NCI-H510A treated with DMSO at 0.1 percent for 48 hours (cell line): ENCODE results near the gene ARPIN.
"Not testable (repeated sequence)": the region's sequence is repeated elsewhere in the genome, so short reads cannot be mapped to it uniquely, and the experiment has no call there.

Source experiments
- DNase-seq: peaks from one replicate; lab custom pipeline; 2025; lab: John Stamatoyannopoulos, UW

ARPIN gene

DNA sequence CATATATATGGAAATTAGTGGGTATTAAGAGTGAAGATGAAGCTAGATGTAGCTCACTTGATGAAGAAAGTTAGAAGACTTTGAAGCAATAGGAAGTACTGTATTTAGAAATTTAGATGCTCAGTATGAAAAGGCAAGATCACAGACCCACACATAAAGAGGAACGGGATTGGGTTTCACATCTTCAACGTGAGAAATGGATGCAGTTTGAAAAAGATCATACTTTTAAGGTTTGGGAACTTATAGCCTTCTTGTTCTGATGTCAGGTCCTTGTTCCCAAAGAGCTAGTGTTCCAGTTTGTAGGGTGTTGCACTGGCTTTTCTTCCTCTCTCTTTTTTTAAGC, 35.7 kb downstream of the ARPIN start:
- DNase-seq, result no peak

GRCh38 chr15:89876396-89877082, 36.2 kb downstream of the ARPIN start:
- no peak for DNase-seq

DNA sequence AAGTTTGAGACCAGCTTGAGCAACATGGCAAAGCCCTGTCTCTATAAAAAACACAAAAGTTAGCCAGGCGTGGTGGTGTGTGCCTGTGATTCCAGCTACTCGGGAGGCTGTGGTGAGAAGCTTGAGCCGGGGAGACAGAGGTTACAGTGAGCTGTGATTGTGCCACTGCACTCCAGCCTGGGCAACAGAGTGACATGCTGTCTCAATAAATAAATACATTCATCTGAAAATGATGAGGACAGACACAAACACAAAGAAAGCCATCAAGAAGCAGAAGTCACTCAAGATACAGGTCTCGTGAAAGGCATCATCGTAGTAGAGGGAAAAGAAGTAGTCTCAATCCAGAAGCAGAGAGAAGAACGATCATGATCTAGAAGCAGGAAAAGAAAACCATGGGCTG, 37.0 kb downstream of the ARPIN start:
- no peak for DNase-seq

DNA sequence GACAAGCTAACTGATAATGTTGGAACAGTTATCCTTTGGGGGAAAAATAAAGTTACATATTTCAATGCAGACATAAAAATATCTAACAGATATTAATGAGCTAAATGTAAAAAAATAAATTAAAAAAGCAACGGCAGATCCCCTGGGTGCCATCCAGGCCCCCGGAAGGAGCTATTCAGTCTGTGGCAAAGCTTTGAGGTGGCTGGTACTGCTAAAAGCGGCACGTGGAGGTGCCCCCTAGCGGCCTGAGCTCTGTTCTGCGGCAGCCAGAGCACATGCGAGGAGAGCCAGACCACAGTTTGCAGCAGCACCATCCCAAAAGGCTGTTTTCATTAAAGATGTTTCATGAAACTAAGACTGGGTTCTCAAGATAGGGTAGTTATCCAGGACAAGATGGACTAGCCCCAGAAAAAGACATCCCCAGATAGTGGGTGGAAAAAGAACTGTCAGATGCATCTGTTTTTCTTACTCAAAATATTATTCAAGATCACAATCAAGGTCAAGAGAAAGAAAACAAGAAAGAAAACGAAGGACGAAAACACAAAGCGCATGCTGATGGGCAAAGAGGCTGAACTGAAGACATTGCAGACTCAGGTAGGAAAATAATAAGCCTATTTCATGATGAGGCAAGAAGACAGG, 37.7 kb downstream of the ARPIN start:
- peak; percentile 66 for DNase-seq

GRCh38 chr15:89870688-89871288, 42.0 kb downstream of the ARPIN start:
- DNase-seq, result no peak

GRCh38 chr15:89870006-89870405, 42.7 kb downstream of the ARPIN start:
- no peak for DNase-seq

DNA sequence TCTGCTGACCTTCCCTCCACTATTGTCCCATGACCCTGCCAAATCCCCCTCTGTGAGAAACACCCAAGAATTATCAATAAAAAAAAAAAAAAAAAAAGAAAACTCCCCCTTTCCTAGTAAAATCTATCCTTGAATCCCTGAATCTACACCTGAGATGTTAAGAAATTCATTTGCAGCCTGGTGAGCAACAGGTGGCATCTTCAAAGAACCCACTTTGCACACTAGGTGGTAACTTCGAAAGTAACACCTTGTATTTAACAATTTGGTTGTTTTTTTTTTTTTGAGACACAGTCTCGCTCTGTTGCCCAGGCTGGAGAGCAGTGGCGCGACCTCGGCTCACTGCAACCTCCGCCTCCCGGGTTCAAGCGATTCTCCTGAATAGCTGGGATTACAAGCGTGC, 43.3 kb downstream of the ARPIN start:
- DNase-seq, result not testable (repeated sequence)

DNA sequence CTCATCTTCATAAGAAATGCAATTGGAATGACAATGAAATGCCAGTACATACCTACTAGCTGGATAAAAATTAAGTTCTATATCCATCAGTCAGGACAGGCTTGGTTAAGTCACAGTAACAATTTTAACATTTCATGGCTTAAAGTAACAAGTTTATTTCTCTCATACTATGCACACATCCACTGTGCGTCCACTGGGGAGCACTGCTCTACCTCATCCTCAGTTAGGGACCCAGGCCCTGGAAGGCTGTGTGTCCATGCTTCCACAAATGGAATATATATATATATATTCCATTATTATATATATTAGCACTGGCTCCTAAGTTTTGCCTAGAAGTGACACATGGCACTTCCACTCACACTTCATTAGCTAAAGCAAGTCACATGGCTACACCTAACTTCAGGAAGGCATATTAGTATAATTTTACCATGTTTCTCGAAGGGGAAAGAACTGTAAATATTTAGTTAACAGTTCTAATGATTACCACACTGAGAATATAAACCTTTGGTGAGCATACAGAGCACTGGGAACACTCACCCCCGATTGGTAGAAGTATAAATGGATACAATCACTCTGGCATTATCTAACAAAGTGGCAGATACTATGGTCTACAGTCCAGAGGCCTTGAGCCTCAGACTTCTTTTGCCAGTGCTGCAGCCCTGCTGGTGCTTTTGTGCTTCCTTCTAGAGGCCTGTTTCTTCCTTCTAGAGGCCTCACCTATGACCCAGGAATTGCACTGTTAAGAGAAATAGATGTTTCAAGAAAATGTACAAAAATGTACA, 47.6 kb downstream of the ARPIN start:
- no peak for DNase-seq

- DNase-seq, result no peak
Measured at GRCh38 chr15:89863918-89864317, 48.8 kb downstream of the ARPIN start.

DNA sequence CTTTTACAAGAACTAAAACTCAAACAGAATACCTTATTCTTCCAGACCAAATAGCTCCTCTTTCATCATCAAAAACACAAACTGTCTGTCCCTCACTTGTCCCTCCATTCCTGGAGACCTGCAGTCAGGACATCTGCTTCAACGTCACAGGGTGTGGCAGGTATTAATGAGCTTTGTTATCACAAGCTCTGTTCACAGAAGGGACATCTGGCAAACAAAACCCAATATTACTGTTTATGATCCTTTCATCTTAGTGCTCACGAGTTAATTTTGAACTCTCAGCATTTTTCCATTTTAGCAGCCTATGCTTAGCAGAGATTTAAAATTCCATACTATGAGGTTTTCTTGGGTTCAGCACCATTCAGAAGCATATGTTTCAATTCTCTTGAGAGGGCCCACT, 51.9 kb downstream of the ARPIN start:
- no peak for DNase-seq

DNA sequence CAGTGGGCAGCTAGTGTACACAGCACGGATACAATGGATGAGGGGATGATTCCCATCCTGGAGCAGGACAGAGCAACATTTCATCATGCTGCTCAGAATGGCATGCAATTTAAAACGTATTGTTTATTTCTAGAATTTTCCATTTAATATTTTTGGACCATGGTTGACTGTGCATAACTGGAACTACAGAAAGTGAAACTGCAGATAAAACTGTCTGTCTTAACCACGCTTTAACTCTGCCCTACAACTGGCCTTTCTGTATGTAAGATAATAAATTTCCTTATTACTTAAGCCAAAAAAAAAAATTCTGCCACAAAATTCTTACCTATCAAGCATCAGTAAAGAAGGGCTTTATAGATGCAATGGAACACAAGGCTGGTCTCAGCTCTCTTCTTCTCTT, 52.3 kb downstream of the ARPIN start:
- no peak for DNase-seq

DNA sequence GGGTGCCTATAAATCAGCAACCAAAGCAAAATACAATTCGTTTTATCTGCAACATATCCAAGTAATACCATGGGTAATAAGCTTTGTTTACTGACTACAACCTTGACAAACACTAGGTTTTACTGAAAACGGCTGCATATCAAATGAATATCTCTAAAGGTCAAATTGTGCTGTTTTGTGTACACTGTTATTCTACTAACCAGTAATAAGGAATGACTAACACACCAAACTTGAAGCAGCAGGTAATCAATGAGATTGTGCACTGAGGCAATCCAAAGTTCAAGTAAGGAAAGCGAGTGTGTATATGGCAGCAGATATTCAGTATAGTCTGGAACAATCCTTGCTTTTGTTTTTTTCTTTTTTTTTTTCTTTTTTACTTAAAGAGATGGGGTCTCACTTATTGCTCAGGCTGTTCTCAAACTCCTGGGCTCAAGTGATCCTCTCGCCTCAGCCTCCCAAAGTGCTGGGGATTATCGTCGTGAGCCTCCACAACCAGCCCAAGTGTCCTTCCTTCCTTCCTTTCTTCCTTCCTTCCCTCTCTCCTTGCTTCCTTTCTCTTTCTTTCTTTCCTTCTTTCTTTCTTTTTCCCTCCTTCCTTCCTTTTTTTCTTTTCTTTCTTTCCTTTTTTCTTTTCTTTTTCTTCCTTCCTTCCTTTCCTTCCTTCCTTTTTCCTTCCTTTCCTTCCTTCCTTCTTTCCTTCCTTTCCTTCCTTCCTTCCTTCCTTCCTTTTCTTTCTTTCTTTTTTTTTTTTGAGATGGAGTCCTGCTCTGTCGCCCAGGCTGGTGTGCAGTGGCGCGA, 53.9 kb downstream of the ARPIN start:
- DNase-seq, result no peak

- no peak for DNase-seq
Measured at GRCh38 chr15:89857673-89858072, 55.1 kb downstream of the ARPIN start.

GRCh38 chr15:89855948-89856347, 56.8 kb downstream of the ARPIN start:
- DNase-seq, result no peak

DNA sequence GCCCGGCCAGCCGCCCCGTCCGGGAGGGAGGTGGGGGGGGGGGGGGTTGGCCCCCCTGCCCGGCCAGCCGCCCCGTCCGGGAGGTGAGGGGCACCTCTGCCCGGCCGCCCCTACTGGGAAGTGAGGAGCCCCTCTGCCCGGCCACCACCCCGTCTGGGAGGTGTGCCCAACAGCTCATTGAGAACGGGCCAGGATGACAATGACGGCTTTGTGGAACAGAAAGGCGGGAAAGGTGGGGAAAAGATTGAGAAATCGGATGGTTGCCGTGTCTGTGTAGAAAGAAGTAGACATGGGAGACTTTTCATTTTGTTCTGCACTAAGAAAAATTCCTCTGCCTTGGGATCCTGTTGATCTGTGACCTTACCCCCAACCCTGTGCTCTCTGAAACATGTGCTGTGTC, 57.9 kb downstream of the ARPIN start:
- DNase-seq, result not testable (repeated sequence)

GRCh38 chr15:89852342-89852995, 60.3 kb downstream of the ARPIN start:
- no peak for DNase-seq

- DNase-seq, result no peak
Measured at GRCh38 chr15:89851673-89852341, 60.9 kb downstream of the ARPIN start.

DNA sequence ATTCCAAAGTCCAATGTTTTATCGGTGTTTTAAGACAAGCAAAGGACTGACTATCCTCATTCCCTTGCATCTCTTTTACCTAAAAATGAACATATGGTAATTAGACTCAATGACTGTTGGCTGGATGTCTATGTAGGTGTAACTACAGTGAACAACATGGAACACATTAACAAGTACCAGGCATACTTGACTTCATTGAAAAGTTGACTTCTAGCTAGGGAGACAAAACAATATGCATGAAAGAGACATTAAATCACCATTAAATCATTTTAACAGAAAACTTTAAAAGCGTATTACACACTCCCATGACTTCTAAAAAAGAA, 63.8 kb downstream of the ARPIN start:
- no peak for DNase-seq

GRCh38 chr15:89847101-89847500, 65.7 kb downstream of the ARPIN start:
- no peak for DNase-seq

GRCh38 chr15:89845305-89845893, 67.4 kb downstream of the ARPIN start:
- no peak for DNase-seq
